K562 (cell line): ENCODE measurements around the gene NIPAL3. TPM values are rescaled to one million over a fixed set of nuclear protein-coding genes. Genes with fewer than 3 reads are reported as not detected.

Source experiments
- ATAC-seq: fragments of 200-7000 bp; cut with Tn5 transposase; 3 replicates; pipeline ENCODE4 v1.9.1; 2020; ENCODE audit warnings: moderate library complexity
- BruUV-seq: library from RNA; stranded (reverse); fragments of 400-500 nt; replicated peaks from 2 replicates; lab custom pipeline; 2021; lab: Mats Ljungman, UMichigan
- CTCF ChIA-PET: fragments of 300-600 bp; formaldehyde crosslinking; extraction: SDS; loops from one replicate; lab custom pipeline; 2021; ENCODE audit warnings: low intra/inter-chr PET ratio; lab: Yijun Ruan, JAX
- POLR2A ChIA-PET: fragments of 300-600, 350-650 bp; sonication (Branson Sonifier 250); formaldehyde crosslinking; extraction: SDS; loops from one replicate; lab custom pipeline; 2021; ENCODE audit warnings: antibody characterized with exemption, inconsistent platforms; lab: Yijun Ruan, JAX
- DNase-seq, 4 experiments: peaks; one replicate each; pipeline versions ENCODE4 v3.0.0 to v3.0.0-alpha.2; 2011 to 2018; ENCODE audit warnings: low spot score in 3 of 4, mixed read lengths in 3 of 4; ENCODE audit errors: extremely low read depth in 1 of 4
- FAIRE-seq: peaks from 2 replicates; lab custom pipeline; 2011; peaks lifted over from hg19 to GRCh38; lab: Jason Lieb, UNC
- H2AFZ ChIP-seq: 2 replicates; pipeline ENCODE4 v1.6.0; 2011; ENCODE audit warnings: low read depth, low read length, control low read depth, inconsistent platforms
- H3K27ac ChIP-seq: fragments of 200-600 bp; 3 replicates; pipeline ENCODE4 v1.8.0; 2011; ENCODE audit warnings: low read depth, mild to moderate bottlenecking, control low read depth, inconsistent platforms, low read length, moderate library complexity, mixed read lengths; ENCODE audit errors: extremely low read depth
- H3K27me3 ChIP-seq, 2 experiments: fragments of 300-600 bp in 1 of 2; 2 replicates in 1 of 2; 3 replicates in 1 of 2; pipeline versions ENCODE4 v1.6.0 to v1.8.0; 2011; ENCODE audit warnings: inconsistent platforms in 2 of 2, low read length in 2 of 2, mild to moderate bottlenecking in 1 of 2, mixed read lengths in 1 of 2, moderate library complexity in 1 of 2; ENCODE audit not compliant: control insufficient read depth in 2 of 2, insufficient read depth in 2 of 2
- H3K36me3 ChIP-seq: fragments of 300-600 bp; 3 replicates; pipeline ENCODE4 v1.8.0; 2011; ENCODE audit warnings: mild to moderate bottlenecking, low read length, inconsistent platforms; ENCODE audit not compliant: control insufficient read depth, insufficient read depth
- H3K4me1 ChIP-seq, 2 experiments: fragments of 200-600 bp in 1 of 2; replicated peaks in 1 of 2; 2 replicates in 1 of 2; 3 replicates in 1 of 2; pipeline versions ENCODE4 v1.5.1 to v1.8.0; 2011; ENCODE audit warnings: inconsistent platforms in 2 of 2, low read length in 2 of 2, mild to moderate bottlenecking in 1 of 2, mixed read lengths in 1 of 2, moderate library complexity in 1 of 2; ENCODE audit not compliant: control insufficient read depth in 2 of 2, insufficient read depth in 2 of 2
- H3K4me2 ChIP-seq: 2 replicates; pipeline ENCODE4 v1.6.1; 2011; ENCODE audit warnings: low read length, control low read depth, inconsistent platforms, mixed read lengths; ENCODE audit not compliant: insufficient read depth
- H3K4me3 ChIP-seq: fragments of 200-600 bp; sonication (generic), shearing (Covaris generic); 2 replicates; pipeline ENCODE4 v1.5.1; 2016; ENCODE audit warnings: control low read depth, inconsistent platforms
- H3K79me2 ChIP-seq: fragments of 200-600 bp; 3 replicates; pipeline ENCODE4 v1.8.0; 2011; ENCODE audit warnings: low read length, inconsistent platforms; ENCODE audit not compliant: control insufficient read depth, insufficient read depth
- H3K9ac ChIP-seq, 2 experiments: 2 replicates each; pipeline versions ENCODE4 v1.6.0 to v1.6.1; 2011; ENCODE audit warnings: low read depth in 2 of 2, low read length in 2 of 2, control low read depth in 1 of 2, inconsistent platforms in 1 of 2, mild to moderate bottlenecking in 1 of 2, mixed read lengths in 1 of 2; ENCODE audit not compliant: insufficient read depth in 1 of 2
- H3K9me1 ChIP-seq: one replicate; pipeline ENCODE4 v1.6.0; 2011; ENCODE audit warnings: inconsistent platforms, mild to moderate bottlenecking, low read length, moderate library complexity; ENCODE audit not compliant: control insufficient read depth, insufficient read depth
- H3K9me3 ChIP-seq: replicated peaks from 2 replicates; pipeline ENCODE4 v1.5.1; 2011; ENCODE audit warnings: low read depth, low read length, inconsistent platforms; ENCODE audit not compliant: control insufficient read depth, insufficient read depth
- H4K20me1 ChIP-seq: replicated peaks from 2 replicates; pipeline ENCODE4 v1.6.1; 2011; ENCODE audit warnings: low read length, inconsistent platforms, mixed read lengths; ENCODE audit not compliant: control insufficient read depth, insufficient read depth
- ETS2 ChIP-seq: IDR thresholded peaks from 2 replicates; pipeline ENCODE4 v1.6.1; 2016; ENCODE audit warnings: borderline replicate concordance, missing genetic modification characterization, mild to moderate bottlenecking, moderate library complexity, missing compliant biosample characterization; ENCODE audit not compliant: poor library complexity, severe bottlenecking
- HINFP ChIP-seq: fragments of 450-650 bp; conservative IDR thresholded peaks from 2 replicates; pipeline ENCODE4 v1.6.1; 2016; ENCODE audit warnings: missing genetic modification characterization, low read depth, mild to moderate bottlenecking, control low read depth, missing compliant biosample characterization
- HMGXB4 ChIP-seq: sonication (generic); formaldehyde crosslinking; IDR thresholded peaks from 2 replicates; pipeline ENCODE4 v1.8.1; 2023; ENCODE audit warnings: mild to moderate bottlenecking, missing genetic modification reagents
- ID3 ChIP-seq, 2 experiments: fragments of 250-450 bp in 1 of 2; fragments of 450-650 bp in 1 of 2; sonication (Bioruptor Pico) in 1 of 2; IDR thresholded peaks; 2 replicates each; pipeline versions ENCODE4 v1.6.1 to v1.8.0; 2016 to 2021; ENCODE audit warnings: mild to moderate bottlenecking in 2 of 2, moderate library complexity in 2 of 2, missing compliant biosample characterization in 1 of 2, missing genetic modification characterization in 1 of 2
- KAT2B ChIP-seq: IDR thresholded peaks from one replicate; pipeline ENCODE4 v1.6.1; 2012; ENCODE audit warnings: low read depth, mild to moderate bottlenecking, control low read depth, inconsistent platforms, low read length, moderate library complexity
- KDM5B ChIP-seq: fragments of 200-600 bp; sonication (generic); IDR thresholded peaks from 2 replicates; pipeline ENCODE4 v1.6.1; 2012; ENCODE audit warnings: low read depth, mild to moderate bottlenecking, moderate library complexity, low read length, control low read depth, inconsistent platforms; ENCODE audit not compliant: insufficient replicate concordance
- MBD2 ChIP-seq: sonication (generic); IDR thresholded peaks from 2 replicates; pipeline ENCODE4 v1.6.1; 2016; ENCODE audit warnings: low read depth, borderline replicate concordance
- PCBP2 ChIP-seq: fragments of 200-400 bp; formaldehyde crosslinking; IDR thresholded peaks from 2 replicates; pipeline ENCODE4 v1.6.1; 2018; ENCODE audit warnings: low read length, low read depth, mild to moderate bottlenecking, moderate library complexity; ENCODE audit not compliant: poor library complexity, severe bottlenecking
- POLR2G ChIP-seq: fragments of 200-400 bp; formaldehyde crosslinking; IDR thresholded peaks from 2 replicates; pipeline ENCODE4 v1.6.1; 2017; ENCODE audit warnings: low read depth, mild to moderate bottlenecking, antibody characterized with exemption, low read length, moderate library complexity
- STAT5A ChIP-seq: IDR thresholded peaks from 2 replicates; pipeline ENCODE4 v1.6.1; 2012; ENCODE audit warnings: low read length, inconsistent platforms, borderline replicate concordance
- ZBTB1 ChIP-seq: sonication (generic); formaldehyde crosslinking; IDR thresholded peaks from 2 replicates; pipeline ENCODE4 v1.8.1; 2023; ENCODE audit warnings: missing genetic modification reagents, low read depth, mild to moderate bottlenecking, borderline replicate concordance
- ZBTB12 ChIP-seq: fragments of 250-450 bp; sonication (Bioruptor Pico); IDR thresholded peaks from 2 replicates; pipeline ENCODE4 v1.4.0; 2020
- ZNF239 ChIP-seq: fragments of 250-450 bp; sonication (Bioruptor Pico); IDR thresholded peaks from 2 replicates; pipeline ENCODE4 v1.4.0; 2020; ENCODE audit warnings: mild to moderate bottlenecking
- WGBS: fragments of 100-300 bp; shearing (Covaris generic); methylation state at CpG from one replicate; pipeline ENCODE4 v1.1.6; 2016; ENCODE audit warnings: low coverage, mixed read lengths; ENCODE audit not compliant: insufficient coverage; ENCODE audit errors: missing lambda C conversion rate; 5-methylcytosine and 5-hydroxymethylcytosine counted together
- in situ Hi-C: fragments of 300-500 bp; cut with MboI; formaldehyde crosslinking; loops from 4 replicates; pipeline ENCODE4 v1.15.0; 2018; ENCODE audit warnings: inconsistent platforms, mixed read lengths
- intact Hi-C: fragments of 100-400 bp; cut with micrococcal nuclease; formaldehyde crosslinking; loops from 2 replicates; pipeline ENCODE4 v1.14.2; 2022
- polyA plus RNA-seq, 8 experiments: library from polyadenylated mRNA; depleted of rRNA in 4 of 8; stranded (reverse) in 5 of 8; unstranded in 3 of 8; fragments of >200 nt; fragmentation: Nextera tagmentation in 2 of 8; fragmentation: Illumina TruSeq in 1 of 8; extraction: Ambion mirVana in 2 of 8; extraction: Trizol in 1 of 8; gene quantifications; 2 replicates each; pipeline versions ENCODE4 v1.2.1 to v1.2.3, GENCODE V29; 2011 to 2014; ENCODE audit warnings: inconsistent platforms in 1 of 8, missing spikeins in 1 of 8
- total RNA-seq, 7 experiments: library from RNA; depleted of rRNA in 6 of 7; stranded (reverse); fragments of >200 nt in 6 of 7; fragmentation: Illumina TruSeq in 2 of 7; extraction: Trizol in 2 of 7; gene quantifications; 2 replicates each; pipeline versions ENCODE4 v1.2.1 to v1.2.3, GENCODE V29; 2011 to 2021; ENCODE audit warnings: low replicate concordance in 1 of 7

The NIPAL3 gene
- total and polyA plus RNA-seq, 9 of the 15 experiments (the other 6 are each of a cell fraction or from before 2014, with no cell fraction given): 10.5 to 26.3 (median 16.0) TPM

GRCh38 chr1:24440436-24440835, 24.8 kb downstream of the NIPAL3 start (continued):
- TF ChIP-seq HINFP (tag): no peak
- no peak for TF ChIP-seq STAT5A
- no peak for TF ChIP-seq PCBP2
- no peak for TF ChIP-seq ZNF239 (CRISPR knock-in tag)
- TF ChIP-seq MBD2: no peak
- no peak for TF ChIP-seq ETS2 (tag)
- no peak for TF ChIP-seq ZBTB12 (CRISPR knock-in tag)
- TF ChIP-seq POLR2G: no peak

GRCh38 chr1:24441480-24441879, 25.9 kb downstream of the NIPAL3 start:
- POLR2A ChIA-PET: interaction anchor here (0.6 to 1.9 kb wide), 4 partner anchors 10 to 75 kb away, joined by 3 to 11 read pairs (median 4); partner anchors contain the start of gene STPG1
- H3K4me3 ChIP-seq: no peak overlapping the region
- no peak overlapping the region for H3K4me2 ChIP-seq
- no peak for DNase-seq
- no peak for FAIRE-seq
- 0 out of 2 replicates have a peak, but pooled peaks cover 3% of the 10 kb centered on the region for H4K20me1 ChIP-seq
- H3K36me3 ChIP-seq: peaks cover 34% of the 10 kb centered on the region; the same call in 2 of the 3 replicates
- CTCF ChIA-PET: no interaction called here
- no peaks in the 10 kb centered on the region for H3K9me1 ChIP-seq
- peak overlapping the region in 1 of 2 experiments; percentile 63; a peak in 1 of 4 replicates for H3K9ac ChIP-seq
- ATAC-seq: no peak
- H3K9me3 ChIP-seq: no peaks in the 10 kb centered on the region
- WGBS: 64% methylated on average over 7 of the region's 7 CpGs
- no peak overlapping the region for H2AFZ ChIP-seq
- intact Hi-C loops (no loop called here), in situ Hi-C loops (no loop called here)
- H3K79me2 ChIP-seq: peaks cover 4% of the 10 kb centered on the region; the same call in 1 of the 3 replicates
- BruUV-seq: no TSS peak
- no peak overlapping the region for H3K27ac ChIP-seq
- H3K27me3 ChIP-seq: no peaks in the 10 kb centered on the region
- H3K4me1 ChIP-seq: peaks cover 9 to 19% of the 10 kb centered on the region in 2 experiments; a peak in 4 of 5 replicates
- TF ChIP-seq ZBTB1 (CRISPR knock-in tag) (no peak), HMGXB4 (no peak), KAT2B (no peak), ID3 (CRISPR knock-in tag; IDR thresholded peaks at IDR 0.05) (no peak), ID3 (tag; IDR thresholded peaks at IDR 0.05) (no peak), KDM5B (no peak)
